HEK293 (cell line): ENCODE data around the gene KIAA0825.

Experiments
- CTCF ChIP-seq: fragments of 450-650 bp; formaldehyde crosslinking; IDR thresholded peaks from 2 replicates; pipeline ENCODE4 v1.5.1; 2016; ENCODE audit warnings: missing biosample characterization, missing genetic modification characterization
- GLIS2 ChIP-seq: fragments of 450-650 bp; formaldehyde crosslinking; IDR thresholded peaks from 2 replicates; pipeline ENCODE4 v1.5.1; 2016; ENCODE audit warnings: missing biosample characterization, missing genetic modification characterization
- HOXA7 ChIP-seq: sonication (generic); formaldehyde crosslinking; IDR thresholded peaks from 2 replicates; pipeline ENCODE4 v1.8.1; 2022; ENCODE audit warnings: missing genetic modification reagents, borderline replicate concordance
- YY1 ChIP-seq: fragments of 450-650 bp; formaldehyde crosslinking; IDR thresholded peaks from 2 replicates; pipeline ENCODE4 v1.5.1; 2018; ENCODE audit warnings: missing biosample characterization, missing genetic modification characterization
- ZFP3 ChIP-seq: fragments of 450-650 bp; formaldehyde crosslinking; IDR thresholded peaks from 2 replicates; pipeline ENCODE4 v1.5.1; 2016; ENCODE audit warnings: low read depth, missing biosample characterization, missing genetic modification characterization
- ZFP41 ChIP-seq: fragments of 450-650 bp; formaldehyde crosslinking; IDR thresholded peaks from 2 replicates; pipeline ENCODE4 v1.5.1; 2016; ENCODE audit warnings: missing biosample characterization, missing genetic modification characterization, borderline replicate concordance
- ZNF121 ChIP-seq: fragments of 450-650 bp; formaldehyde crosslinking; IDR thresholded peaks from 2 replicates; pipeline ENCODE4 v1.5.1; 2016; ENCODE audit warnings: missing biosample characterization, missing genetic modification characterization
- ZNF140 ChIP-seq: fragments of 450-650 bp; formaldehyde crosslinking; IDR thresholded peaks from 2 replicates; pipeline ENCODE4 v1.5.1; 2016; ENCODE audit warnings: missing biosample characterization, missing genetic modification characterization
- ZNF335 ChIP-seq: fragments of 450-650 bp; formaldehyde crosslinking; conservative IDR thresholded peaks from 2 replicates; pipeline ENCODE4 v1.5.1; 2016; ENCODE audit warnings: missing biosample characterization, missing genetic modification characterization
- ZNF341 ChIP-seq: fragments of 450-650 bp; formaldehyde crosslinking; IDR thresholded peaks from 2 replicates; pipeline ENCODE4; 2016; ENCODE audit warnings: low read depth, missing biosample characterization, missing genetic modification characterization
- ZNF670 ChIP-seq: fragments of 450-650 bp; formaldehyde crosslinking; IDR thresholded peaks from 2 replicates; pipeline ENCODE4 v1.5.1; 2016; ENCODE audit warnings: missing biosample characterization, missing genetic modification characterization, low read depth
- ZNF747 ChIP-seq: fragments of 450-650 bp; formaldehyde crosslinking; IDR thresholded peaks from 2 replicates; pipeline ENCODE4 v1.5.1; 2016; ENCODE audit warnings: missing biosample characterization, missing genetic modification characterization

GRCh38 chr5:94575196-94575595, 43.2 kb downstream of the KIAA0825 start:
- TF ChIP-seq ZNF341 (tag by site-specific recombination) (no peak), ZNF670 (tag by site-specific recombination) (no peak), YY1 (tag by site-specific recombination) (no peak), ZNF121 (tag by site-specific recombination) (no peak), ZNF335 (tag by site-specific recombination) (no peak), CTCF (tag by site-specific recombination) (no peak), GLIS2 (tag by site-specific recombination) (no peak), ZNF140 (no peak), ZFP41 (tag by site-specific recombination) (no peak), ZNF747 (no peak), HOXA7 (CRISPR knock-in tag) (no peak), ZFP3 (no peak)
